Transverse colon (tissue), 4 donors: Measurements from ENCODE around the gene ARHGEF10L. TPM values are rescaled to one million over a fixed set of nuclear protein-coding genes. Genes with fewer than 3 reads are reported as not detected.

Source experiments
- DNase-seq: peaks from one replicate; pipeline ENCODE4 v3.0.0-alpha.2; 2019
- H3K27ac ChIP-seq, 4 donors: fragments of 200-600 bp; sonication (generic); 2 replicates each; pipeline ENCODE4 v1.5.1; 2016 to 2018; ENCODE audit warnings: inconsistent platforms in 4 of 4
- H3K27me3 ChIP-seq: fragments of 200-600 bp; sonication (generic); 2 replicates; pipeline ENCODE4 v1.5.1; 2017; ENCODE audit warnings: inconsistent platforms
- H3K36me3 ChIP-seq, 4 donors: fragments of 200-600 bp; sonication (generic); 2 replicates each; pipeline ENCODE4 v1.5.1; 2017 to 2019; ENCODE audit warnings: inconsistent platforms in 4 of 4
- H3K4me1 ChIP-seq, 4 donors: fragments of 200-600 bp; sonication (generic); 2 replicates each; pipeline ENCODE4 v1.5.1; 2017 to 2020; ENCODE audit warnings: inconsistent platforms in 4 of 4
- H3K4me3 ChIP-seq, 4 donors: fragments of 200-600 bp; sonication (generic); 1 replicate in 1 of 4; 2 replicates in 3 of 4; pipeline versions ENCODE4 v1.5.1 to v1.6.1; 2017 to 2019; ENCODE audit warnings: inconsistent platforms in 4 of 4
- H3K9me3 ChIP-seq, 2 donors: fragments of 200-600 bp; sonication (generic); 2 replicates each; pipeline ENCODE4 v1.5.1; 2017 to 2019; ENCODE audit warnings: inconsistent platforms in 2 of 2
- EP300 ChIP-seq: sonication (generic); formaldehyde crosslinking; IDR thresholded peaks from one replicate; pipeline ENCODE4 v1.6.1; 2017; ENCODE audit warnings: antibody characterized with exemption, low read depth
- POLR2A ChIP-seq: fragments of 450-650 bp; IDR thresholded peaks from one replicate; pipeline ENCODE4 v1.6.1; 2016; ENCODE audit warnings: antibody characterized with exemption, mild to moderate bottlenecking, moderate library complexity
- POLR2AphosphoS5 ChIP-seq, 3 donors: sonication (generic); formaldehyde crosslinking; IDR thresholded peaks; one replicate each; pipeline ENCODE4 v1.6.1; 2016; ENCODE audit warnings: antibody characterized with exemption in 3 of 3
- WGBS, 2 donors: methylation state at CpG; one replicate each; pipeline ENCODE4 v1.1.5; 2018; ENCODE audit warnings: low coverage in 1 of 2; 5-methylcytosine and 5-hydroxymethylcytosine counted together
- in situ Hi-C, 4 donors: fragments of 200-750 bp; cut with MboI; loops; one replicate each; pipeline versions ENCODE4 v1.15.0 to v1.15.1; 2017; ENCODE audit warnings: low sequenced_read_pairs in 3 of 4, low pct_ligation_motif_present in 1 of 4, low pct_unique_long_range_greater_than_20kb in 1 of 4
- intact Hi-C: fragments of 100-400 bp; cut with DNase I; formaldehyde crosslinking; loops from one replicate; pipeline ENCODE4 v1.15.1; 2023; ENCODE audit warnings: low total_unique reads
- total RNA-seq, 4 donors: library from RNA; depleted of rRNA; stranded (reverse); fragments of >200 nt; gene quantifications; one replicate each; pipeline ENCODE4 v1.1.0, GENCODE V29; 2016
- TF ChIP-seq, protein P1 (sequence below), 5 experiments: fragments of 200-600 bp in 3 of 5; fragments of 450-650 bp in 2 of 5; sonication (generic) in 3 of 5; IDR thresholded peaks; 1 replicate in 2 of 5; 2 replicates in 3 of 5; pipeline ENCODE4 v1.5.1; 2016 to 2017; ENCODE audit warnings: antibody characterized with exemption in 5 of 5, inconsistent platforms in 3 of 5, mild to moderate bottlenecking in 2 of 5, moderate library complexity in 1 of 5

Gene ARHGEF10L
- total RNA-seq, 4 donors from 2014 or later, result 115 to 326 (median 199) TPM

DNA sequence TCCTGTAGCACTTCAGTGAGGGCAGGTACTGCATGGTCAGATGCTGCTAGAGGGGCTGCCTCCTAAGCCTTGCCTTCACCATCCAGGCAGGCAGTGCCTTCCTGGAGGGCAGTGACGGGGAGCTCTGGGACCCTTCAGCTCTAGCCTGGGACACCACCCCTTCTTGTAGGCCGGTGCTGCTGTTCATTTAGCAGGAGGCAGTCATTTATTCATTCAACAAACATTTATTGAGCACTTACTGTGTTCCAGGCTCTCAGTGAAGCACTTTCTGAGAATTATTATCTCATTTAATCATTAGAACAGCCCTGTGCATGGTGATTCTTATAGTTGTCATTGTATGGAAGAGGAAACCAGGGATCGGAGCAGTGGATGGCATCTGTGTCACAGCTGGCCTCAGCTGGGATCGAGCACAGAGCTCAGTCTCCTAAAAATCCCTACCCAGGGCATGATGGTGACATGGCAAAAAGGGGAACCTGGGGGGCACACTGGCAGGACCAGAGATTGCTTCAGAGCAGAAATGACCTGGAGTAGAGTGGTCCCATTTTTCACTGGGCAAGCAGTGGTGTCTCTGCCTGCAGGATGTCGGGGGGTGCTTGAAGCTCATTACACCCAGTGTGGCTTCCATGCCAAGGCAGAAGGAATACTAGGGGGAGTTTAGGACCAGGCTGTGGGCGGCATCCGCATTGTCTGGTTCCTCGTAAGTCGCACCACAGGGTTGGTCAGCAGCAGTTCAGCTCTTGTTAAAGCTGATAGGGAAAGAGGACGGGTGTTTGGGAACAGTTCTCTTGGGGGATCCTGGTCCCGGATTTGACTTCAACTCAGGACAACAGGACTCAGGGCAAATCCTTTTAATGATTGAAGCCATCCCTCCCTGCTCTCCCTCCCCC is 28.8 kb downstream of the ARHGEF10L start:
- Histone ChIP-seq H3K9me3 (no peaks in the 10 kb centered on the region), H3K36me3 (no peaks in the 10 kb centered on the region), H3K4me3 (no peak overlapping the region), H3K27me3 (no peaks in the 10 kb centered on the region), H3K4me1 (peaks cover 51 to 86% (median 79%) of the 10 kb centered on the region in 4 donors), H3K27ac (peak overlapping the region; percentile 84 to 93 (median 86))
- in situ Hi-C loops (no loop called here), intact Hi-C loops (no loop called here)
- 81 to 94% methylated on average over 3 to 11 of the region's 11 CpGs for WGBS, 2 donors
- TF ChIP-seq, protein P1, sequence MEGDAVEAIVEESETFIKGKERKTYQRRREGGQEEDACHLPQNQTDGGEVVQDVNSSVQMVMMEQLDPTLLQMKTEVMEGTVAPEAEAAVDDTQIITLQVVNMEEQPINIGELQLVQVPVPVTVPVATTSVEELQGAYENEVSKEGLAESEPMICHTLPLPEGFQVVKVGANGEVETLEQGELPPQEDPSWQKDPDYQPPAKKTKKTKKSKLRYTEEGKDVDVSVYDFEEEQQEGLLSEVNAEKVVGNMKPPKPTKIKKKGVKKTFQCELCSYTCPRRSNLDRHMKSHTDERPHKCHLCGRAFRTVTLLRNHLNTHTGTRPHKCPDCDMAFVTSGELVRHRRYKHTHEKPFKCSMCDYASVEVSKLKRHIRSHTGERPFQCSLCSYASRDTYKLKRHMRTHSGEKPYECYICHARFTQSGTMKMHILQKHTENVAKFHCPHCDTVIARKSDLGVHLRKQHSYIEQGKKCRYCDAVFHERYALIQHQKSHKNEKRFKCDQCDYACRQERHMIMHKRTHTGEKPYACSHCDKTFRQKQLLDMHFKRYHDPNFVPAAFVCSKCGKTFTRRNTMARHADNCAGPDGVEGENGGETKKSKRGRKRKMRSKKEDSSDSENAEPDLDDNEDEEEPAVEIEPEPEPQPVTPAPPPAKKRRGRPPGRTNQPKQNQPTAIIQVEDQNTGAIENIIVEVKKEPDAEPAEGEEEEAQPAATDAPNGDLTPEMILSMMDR (IDR thresholded peaks at IDR 0.05), result no peak
- TF ChIP-seq POLR2A, result no peak
- TF ChIP-seq EP300, result no peak
- no peak for TF ChIP-seq POLR2AphosphoS5 (IDR thresholded peaks at IDR 0.05)
- DNase-seq, result no peak

DNA sequence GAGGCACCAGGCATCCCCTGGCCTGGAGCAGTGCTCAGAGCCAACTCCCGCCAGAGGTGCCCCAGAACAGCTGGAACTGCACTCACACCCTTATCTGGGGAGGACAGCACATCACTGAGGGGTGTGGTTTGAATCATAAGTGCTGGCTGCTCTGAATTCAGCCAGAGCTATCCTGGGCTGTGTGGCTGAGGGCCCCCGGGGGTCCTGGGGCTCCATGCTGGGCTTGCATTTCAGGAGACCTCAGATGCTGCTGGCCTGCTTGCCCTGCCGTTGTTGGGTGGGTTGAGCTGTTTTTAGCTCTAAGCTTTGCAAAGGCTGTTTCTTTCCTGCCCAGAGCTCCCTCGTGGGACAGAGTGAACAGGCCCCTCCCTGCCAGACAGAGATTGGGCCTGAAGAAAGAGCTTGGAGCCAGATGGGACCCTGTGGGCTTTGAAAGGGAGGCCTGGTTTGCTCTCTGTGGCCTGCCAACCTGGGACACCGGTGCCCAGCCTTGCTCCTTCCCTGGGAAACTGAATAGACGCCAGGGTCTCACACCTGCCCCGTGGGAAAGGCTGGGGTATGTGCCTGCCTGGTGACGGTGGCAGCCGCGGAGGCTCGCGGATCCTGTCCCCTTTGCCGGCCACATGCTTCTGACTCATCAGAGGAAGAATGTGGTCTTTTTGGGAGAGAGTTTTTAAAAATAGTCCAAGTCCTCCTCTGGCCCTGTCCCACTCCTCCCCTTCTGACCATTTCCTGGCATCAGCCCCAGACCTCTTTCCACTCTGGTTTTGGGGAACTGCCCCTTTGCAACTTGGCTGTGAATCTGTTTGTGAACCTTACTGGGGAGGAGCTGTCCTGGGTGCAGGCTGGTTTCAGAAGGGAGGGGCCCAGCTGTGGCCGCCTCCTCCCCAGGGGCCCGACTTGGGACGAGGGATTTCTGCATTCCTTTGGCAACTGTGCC is 30.0 kb downstream of the ARHGEF10L start:
- 17 to 60% methylated on average over 1 to 16 of the region's 16 CpGs for WGBS, 2 donors
- H3K4me1 ChIP-seq, result peaks cover 54 to 86% (median 80%) of the 10 kb centered on the region in 4 donors
- intact Hi-C loops (no loop called here), in situ Hi-C loops (no loop called here)
- peak; percentile 73 for DNase-seq
- H3K27me3 ChIP-seq, result no peaks in the 10 kb centered on the region
- no peak overlapping the region for H3K4me3 ChIP-seq
- no peaks in the 10 kb centered on the region for H3K9me3 ChIP-seq
- TF ChIP-seq POLR2A (no peak), POLR2AphosphoS5 (IDR thresholded peaks at IDR 0.05) (peak; percentile 48 to 54 (median 53))
- H3K27ac ChIP-seq, result peak overlapping the region; percentile 84 to 93 (median 86)
- H3K36me3 ChIP-seq, result no peaks in the 10 kb centered on the region

DNA sequence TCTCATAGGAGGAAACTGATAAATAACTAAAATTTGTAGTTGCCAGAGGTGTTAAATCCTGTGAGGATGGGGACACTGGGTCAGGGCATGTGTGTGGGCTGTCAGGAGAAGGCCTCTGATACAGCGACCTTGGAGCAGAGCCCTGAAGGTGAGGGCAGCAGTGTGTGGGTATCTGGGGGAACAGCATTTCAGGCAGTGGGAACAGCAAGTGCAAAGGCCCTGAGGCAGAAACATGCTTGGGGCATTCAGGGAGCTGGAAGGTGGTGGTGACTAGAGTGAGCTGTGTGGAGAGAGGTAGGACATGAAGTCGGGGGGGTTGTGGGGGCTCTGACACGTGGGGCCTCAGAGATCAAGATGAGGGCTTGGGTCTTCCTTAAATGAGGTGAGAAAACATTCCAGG is 30.7 kb downstream of the ARHGEF10L start:
- in situ Hi-C loops, result no loop called here
- 72 to 79% methylated on average over 2 to 3 of the region's 3 CpGs for WGBS, 2 donors
- no peak overlapping the region for H3K4me3 ChIP-seq

DNA sequence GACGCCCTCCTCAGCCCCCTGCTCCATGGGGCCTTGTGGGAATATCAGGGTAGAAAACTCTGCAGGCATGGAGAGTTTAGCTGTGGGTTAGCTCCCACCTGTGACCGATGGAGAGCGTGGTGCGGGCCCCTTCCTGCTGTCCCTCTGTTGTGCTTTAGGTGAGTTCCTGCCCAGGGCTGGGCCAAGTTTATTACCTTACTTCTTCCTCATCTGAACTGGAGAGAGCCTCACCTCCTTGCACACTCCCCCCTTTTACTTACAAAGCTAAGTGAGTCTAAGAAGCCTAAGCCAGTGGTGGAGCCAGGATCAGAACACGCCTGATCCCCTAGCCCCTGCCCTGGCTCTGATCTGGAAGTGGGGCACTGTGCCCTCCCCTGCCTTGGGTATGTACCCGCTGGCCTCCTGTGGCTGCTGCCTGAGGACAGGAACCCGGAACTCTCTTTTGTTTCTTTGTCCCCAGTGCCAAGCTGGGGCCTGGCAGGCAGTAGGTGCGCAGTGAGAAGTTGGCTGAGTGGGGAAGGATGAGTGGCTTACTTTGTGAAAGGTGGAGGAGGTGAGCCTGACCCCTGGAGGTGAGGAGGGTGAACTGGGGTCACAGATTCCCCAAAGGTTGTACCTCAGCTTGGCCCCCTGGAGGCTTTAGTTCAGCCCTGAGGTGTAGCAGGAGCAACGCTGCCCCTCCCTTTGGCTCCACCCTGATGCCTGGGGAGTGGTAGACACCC is 32.9 kb downstream of the ARHGEF10L start:
- TF ChIP-seq EP300, result no peak
- TF ChIP-seq POLR2A, result peak; percentile 11
- TF ChIP-seq POLR2AphosphoS5 (IDR thresholded peaks at IDR 0.05), result no peak
- TF ChIP-seq, protein P1 (IDR thresholded peaks at IDR 0.05), result peak in 2 of 5 experiments; percentile 24 to 26
- Histone ChIP-seq H3K36me3 (no peaks in the 10 kb centered on the region), H3K4me3 (no peak overlapping the region), H3K27ac (peak overlapping the region; percentile 84 to 93 (median 86)), H3K9me3 (no peaks in the 10 kb centered on the region), H3K27me3 (no peaks in the 10 kb centered on the region), H3K4me1 (peaks cover 65 to 85% (median 82%) of the 10 kb centered on the region in 4 donors)
- intact Hi-C loops, result no loop called here
- in situ Hi-C loops, result no loop called here
- 60 to 63% methylated on average over 1 to 9 of the region's 9 CpGs for WGBS, 2 donors
- peak; percentile 60 for DNase-seq

More for the DNA sequence above, 30.7 kb downstream of the ARHGEF10L start:
- TF ChIP-seq EP300 (no peak), POLR2AphosphoS5 (IDR thresholded peaks at IDR 0.05) (no peak), POLR2A (no peak)
- TF ChIP-seq, protein P1 (IDR thresholded peaks at IDR 0.05), result no peak
- Histone ChIP-seq H3K4me1 (peaks cover 55 to 86% (median 80%) of the 10 kb centered on the region in 4 donors), H3K27ac (peak overlapping the region; percentile 84 to 93 (median 86)), H3K27me3 (no peaks in the 10 kb centered on the region), H3K9me3 (no peaks in the 10 kb centered on the region), H3K36me3 (no peaks in the 10 kb centered on the region)
- intact Hi-C loops, result no loop called here
- DNase-seq, result no peak
